GM19452 (cell line): ENCODE measurements around the gene SMIM45.

Source experiments
- ATAC-seq: cut with Tn5 transposase; IDR thresholded peaks from one replicate; pipeline ENCODE4 v1.9.1; 2021; ENCODE audit not compliant: unreplicated experiment

Gene SMIM45

GRCh38 chr22:41998361-41999261 is 46.7 kb downstream of the SMIM45 start, which contains the start of gene WBP2NL:
TSS of gene WBP2NL (plus strand) at chr22:41998788. CDS start at chr22:41998819, 31 bp downstream.
- no peak for ATAC-seq

GRCh38 chr22:42000466-42000865 is 48.5 kb downstream of the SMIM45 start:
- ATAC-seq, result no peak

- no peak for ATAC-seq
These were observed 49.2 kb downstream of the SMIM45 start for GRCh38 chr22:42001121-42001520.

GRCh38 chr22:42001706-42002105 is 49.8 kb downstream of the SMIM45 start:
- ATAC-seq, result no peak

- ATAC-seq, result no peak
These were observed 56.0 kb downstream of the SMIM45 start for GRCh38 chr22:42007922-42008321.
